Left ventricle myocardium inferior (tissue), 1 donor: ENCODE data around the gene OXCT1. TPM values are rescaled to one million over a fixed set of nuclear protein-coding genes. Genes with fewer than 3 reads are reported as not detected.

Source experiments
- DNase-seq: peaks from one replicate; pipeline ENCODE4 v3.0.0-alpha.2; 2020
- H3K27ac ChIP-seq: fragments of 200-600 bp; replicated peaks from 2 replicates; pipeline ENCODE4 v1.8.0; 2021
- H3K27me3 ChIP-seq: fragments of 200-600 bp; 2 replicates; pipeline ENCODE4 v1.8.0; 2021; ENCODE audit warnings: low read depth
- H3K36me3 ChIP-seq: fragments of 200-600 bp; 2 replicates; pipeline ENCODE4 v1.8.0; 2021
- H3K4me1 ChIP-seq: fragments of 200-600 bp; 2 replicates; pipeline ENCODE4 v1.8.0; 2021
- H3K4me3 ChIP-seq: fragments of 200-600 bp; 2 replicates; pipeline ENCODE4 v1.8.0; 2021; ENCODE audit warnings: mild to moderate bottlenecking, moderate library complexity
- H3K9me3 ChIP-seq: fragments of 200-600 bp; replicated peaks from 2 replicates; pipeline ENCODE4 v1.8.0; 2021
- CTCF ChIP-seq: fragments of 200-600 bp; IDR thresholded peaks from 2 replicates; pipeline ENCODE4 v1.8.0; 2021; ENCODE audit warnings: antibody characterized with exemption, mild to moderate bottlenecking, borderline replicate concordance
- intact Hi-C: fragments of 100-400 bp; cut with micrococcal nuclease; formaldehyde crosslinking; loops from one replicate; pipeline ENCODE4 v1.11.0; 2022
- long read RNA-seq: library from polyadenylated mRNA; unstranded; transcript quantifications from one replicate; pipeline ENCODE4 v2.0.0, GENCODE V29; 2021
- total RNA-seq: library from RNA; stranded (reverse); fragmentation: NEBNext Ultra II Directional; extraction: Animal tissue kit (Norgen Biotek cat#: 25700); gene quantifications from one replicate; pipeline ENCODE4 v1.2.1, GENCODE V29; 2021
- donor health status: DM: no; HTN: yes; CAD: no; lungs with severe emphysema.

OXCT1 gene
- total RNA-seq, result 234 TPM
- long read RNA-seq, transcript OXCT1-201 (17 exons, 3,388 nt), result major isoform, 963 of 1,072 reads
- long read RNA-seq, partial matches to known transcripts, result 32 of 1,072 reads
- long read RNA-seq, other reads (novel, unspliced or antisense), result 75 of 1,072 reads

- Histone ChIP-seq H3K4me1 (peaks cover 38% of the 10 kb centered on the region), H3K27me3 (no peaks in the 10 kb centered on the region), H3K9me3 (no peaks in the 10 kb centered on the region), H3K36me3 (no peaks in the 10 kb centered on the region), H3K4me3 (peak within 1 kb of the TSS; percentile 87), H3K27ac (peak within 1 kb of the TSS; percentile 93)
- TF ChIP-seq CTCF, result no peak
- DNase-seq, result peak; percentile 82
- intact Hi-C loops, result no loop called here
Observed at GRCh38 chr5:41869724-41870626, at the start of gene OXCT1. Gene OXCT1, minus strand, starts transcription at chr5:41870425. Its CDS starts 67 bp downstream, at chr5:41870358.

GRCh38 chr5:41918105-41918504, 47.9 kb upstream of the OXCT1 start:
- intact Hi-C loops, result no loop called here

GRCh38 chr5:41908374-41909079, 38.3 kb upstream of the OXCT1 start:
- TF ChIP-seq CTCF, result no peak
- DNase-seq, result no peak

More at GRCh38 chr5:41918105-41918504, 47.9 kb upstream of the OXCT1 start:
- TF ChIP-seq CTCF, result no peak
- Histone ChIP-seq H3K4me1 (peaks cover 12% of the 10 kb centered on the region), H3K27ac (no peak overlapping the region), H3K4me3 (no peak overlapping the region), H3K9me3 (no peaks in the 10 kb centered on the region), H3K36me3 (peaks cover 76% of the 10 kb centered on the region), H3K27me3 (no peaks in the 10 kb centered on the region)
- no peak for DNase-seq

GRCh38 chr5:41906151-41906550, 35.9 kb upstream of the OXCT1 start:
- no peak for TF ChIP-seq CTCF
- H3K27ac ChIP-seq, result no peak overlapping the region
- peaks cover 66% of the 10 kb centered on the region for H3K4me1 ChIP-seq
- no peak for DNase-seq
- intact Hi-C loops, result no loop called here
- no peaks in the 10 kb centered on the region for H3K27me3 ChIP-seq
- H3K36me3 ChIP-seq, result peaks cover 33% of the 10 kb centered on the region
- no peak overlapping the region for H3K4me3 ChIP-seq
- H3K9me3 ChIP-seq, result no peaks in the 10 kb centered on the region

More at GRCh38 chr5:41908374-41909079, 38.3 kb upstream of the OXCT1 start:
- H3K4me3 ChIP-seq, result peak overlapping the region; percentile 24
- H3K9me3 ChIP-seq, result no peaks in the 10 kb centered on the region
- H3K27me3 ChIP-seq, result no peaks in the 10 kb centered on the region
- H3K4me1 ChIP-seq, result peaks cover 62% of the 10 kb centered on the region
- H3K27ac ChIP-seq, result peak overlapping the region; percentile 75
- intact Hi-C loops, result no loop called here
- peaks cover 57% of the 10 kb centered on the region for H3K36me3 ChIP-seq
